Rectal smooth muscle tissue (tissue), 1 donor: ENCODE data around the gene MPDZ.

Experiments
- H3K27ac ChIP-seq: one replicate; pipeline ENCODE4 v1.7.0; 2013; ENCODE audit warnings: low read depth, low read length, inconsistent platforms
- H3K27me3 ChIP-seq: one replicate; pipeline ENCODE4 v1.7.0; 2013; ENCODE audit warnings: low read length; ENCODE audit not compliant: control insufficient read depth, insufficient read depth
- H3K36me3 ChIP-seq: one replicate; pipeline ENCODE4 v1.7.0; 2013; ENCODE audit warnings: low read length; ENCODE audit not compliant: control insufficient read depth, insufficient read depth
- H3K4me1 ChIP-seq: one replicate; pipeline ENCODE4 v1.7.0; 2013; ENCODE audit warnings: low read length; ENCODE audit not compliant: control insufficient read depth, insufficient read depth
- H3K4me3 ChIP-seq: one replicate; pipeline ENCODE4 v1.7.0; 2013; ENCODE audit warnings: low read length
- H3K9ac ChIP-seq: one replicate; pipeline ENCODE4 v1.7.0; 2013; ENCODE audit warnings: low read length

MPDZ gene

GRCh38 chr9:13281356-13282016 is 2.0 kb upstream of the MPDZ start:
- Histone ChIP-seq H3K27me3 (no peaks in the 10 kb centered on the region), H3K27ac (peak overlapping the region; percentile 46), H3K36me3 (no peaks in the 10 kb centered on the region), H3K4me3 (no peak overlapping the region), H3K4me1 (peaks cover 7% of the 10 kb centered on the region), H3K9ac (no peak overlapping the region)

DNA sequence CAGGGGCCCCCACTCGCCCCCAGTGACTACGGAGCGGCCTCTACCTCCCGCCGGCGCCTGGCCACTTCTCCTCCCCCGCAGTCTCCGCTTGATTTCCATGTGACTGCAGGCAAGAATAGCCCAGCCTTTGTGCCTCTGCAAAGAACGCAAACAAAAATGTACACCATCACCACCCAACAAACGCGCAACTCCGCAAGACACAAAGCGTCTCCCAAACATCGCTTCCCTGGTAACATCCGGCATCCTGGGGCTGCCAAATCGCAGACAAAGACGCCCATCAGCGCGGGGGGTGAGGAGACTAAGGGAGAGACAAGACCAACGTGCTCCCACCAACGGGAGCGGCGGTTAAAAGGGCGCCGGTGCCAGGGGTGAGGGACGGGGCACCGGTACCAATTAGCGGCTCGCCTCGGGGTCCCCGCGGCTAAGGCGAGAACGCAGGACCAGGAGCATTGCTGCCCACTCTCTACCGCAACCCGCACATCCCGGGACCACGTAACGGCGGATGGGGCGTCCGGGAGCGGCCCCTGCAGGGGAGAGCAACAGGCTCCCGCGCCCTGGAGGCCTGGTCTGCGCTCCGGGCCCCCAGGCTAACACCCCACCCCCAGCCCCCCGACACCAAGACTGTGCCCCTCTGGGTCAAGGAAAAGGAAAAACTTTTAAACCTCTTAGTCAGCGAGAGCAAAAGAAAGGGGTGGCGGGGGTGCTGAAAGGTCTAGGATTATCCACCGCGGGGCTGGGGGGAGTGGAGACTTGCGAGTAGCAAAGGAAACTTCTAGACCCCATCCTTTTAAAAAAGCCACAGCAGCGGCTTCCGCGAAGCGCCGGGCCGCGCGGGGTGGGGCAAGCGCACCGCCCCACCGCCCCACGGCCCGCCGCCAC is 885 bp downstream of the MPDZ start:
- Histone ChIP-seq H3K27ac (peak overlapping the region; percentile 85), H3K27me3 (no peaks in the 10 kb centered on the region), H3K36me3 (no peaks in the 10 kb centered on the region), H3K4me1 (peaks cover 9% of the 10 kb centered on the region), H3K9ac (peak overlapping the region; percentile 3), H3K4me3 (peak overlapping the region; percentile 60)

- H3K27ac ChIP-seq = peak overlapping the region; percentile 85
- H3K27me3 ChIP-seq = no peaks in the 10 kb centered on the region
- no peaks in the 10 kb centered on the region for H3K36me3 ChIP-seq
- peaks cover 9% of the 10 kb centered on the region for H3K4me1 ChIP-seq
- peak overlapping the region; percentile 60 for H3K4me3 ChIP-seq
- no peak overlapping the region for H3K9ac ChIP-seq
Measured at GRCh38 chr9:13278023-13278367, 1.5 kb downstream of the MPDZ start.

- Histone ChIP-seq H3K27me3 (no peaks in the 10 kb centered on the region), H3K9ac (no peak overlapping the region), H3K27ac (peak overlapping the region; percentile 24), H3K4me3 (no peak overlapping the region), H3K4me1 (peaks cover 7% of the 10 kb centered on the region), H3K36me3 (no peaks in the 10 kb centered on the region)
Measured at GRCh38 chr9:13274886-13275641, 4.4 kb downstream of the MPDZ start.

DNA sequence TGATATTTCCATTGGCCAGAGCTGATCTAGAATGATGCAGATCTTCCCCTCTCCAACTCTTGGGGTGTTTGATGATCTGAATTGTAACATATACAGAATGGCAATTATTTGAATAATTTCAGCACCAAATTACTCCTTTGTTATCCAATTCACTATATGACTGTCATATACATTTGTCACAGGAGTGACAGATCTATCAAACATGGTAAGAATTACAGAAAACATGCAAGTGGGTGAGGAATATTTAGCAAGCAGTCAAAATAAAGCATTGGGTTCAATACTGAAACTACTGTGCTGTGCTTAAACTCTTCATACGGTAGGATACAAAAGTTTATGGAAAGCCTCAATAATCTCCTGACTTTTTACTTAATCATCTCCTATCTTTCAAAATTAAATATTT is 8.8 kb downstream of the MPDZ start:
- Histone ChIP-seq H3K27me3 (no peaks in the 10 kb centered on the region), H3K4me3 (no peak overlapping the region), H3K36me3 (no peaks in the 10 kb centered on the region), H3K4me1 (peaks cover 7% of the 10 kb centered on the region), H3K27ac (no peak overlapping the region), H3K9ac (no peak overlapping the region)

DNA sequence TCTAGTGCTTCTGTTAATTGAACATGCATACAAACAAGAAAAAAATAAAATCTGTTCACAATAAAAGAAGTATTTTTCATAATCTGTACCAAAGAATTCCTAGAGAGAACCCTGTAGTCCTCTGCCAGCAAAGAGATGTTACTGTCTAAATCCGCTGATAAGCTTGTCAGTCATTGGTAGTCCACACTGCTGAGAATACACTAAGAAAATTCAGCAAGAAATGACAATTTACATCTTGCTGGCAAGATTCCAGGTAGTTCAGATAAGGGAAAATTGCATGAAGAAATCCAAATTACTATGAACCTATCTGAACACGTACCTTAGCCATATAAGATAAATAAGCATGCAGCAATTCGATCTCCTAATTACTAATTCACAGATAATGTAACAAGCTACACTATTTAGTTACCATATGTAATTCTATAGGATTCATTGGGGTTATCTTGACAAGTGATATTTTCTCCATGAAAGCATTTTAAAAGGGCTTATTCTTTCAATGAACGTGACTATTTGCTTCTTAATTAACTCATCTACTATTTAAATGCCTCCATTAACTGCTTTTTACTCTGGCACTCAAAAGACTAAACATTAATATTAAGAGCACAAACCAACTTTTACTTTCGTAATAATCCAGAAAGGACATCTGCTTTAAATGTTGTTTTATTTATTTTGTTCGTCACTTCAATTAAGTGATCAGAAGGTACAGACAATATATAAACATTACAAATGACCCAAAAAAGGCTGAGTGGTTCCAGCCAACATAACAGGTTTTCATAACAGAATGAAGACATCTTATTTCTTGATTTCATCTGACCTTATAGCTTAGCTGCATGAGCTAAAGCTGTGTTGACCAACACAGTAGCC is 9.7 kb downstream of the MPDZ start:
- no peaks in the 10 kb centered on the region for H3K27me3 ChIP-seq
- no peak overlapping the region for H3K27ac ChIP-seq
- H3K4me3 ChIP-seq = no peak overlapping the region
- H3K4me1 ChIP-seq = peaks cover 7% of the 10 kb centered on the region
- H3K36me3 ChIP-seq = no peaks in the 10 kb centered on the region
- H3K9ac ChIP-seq = no peak overlapping the region

DNA sequence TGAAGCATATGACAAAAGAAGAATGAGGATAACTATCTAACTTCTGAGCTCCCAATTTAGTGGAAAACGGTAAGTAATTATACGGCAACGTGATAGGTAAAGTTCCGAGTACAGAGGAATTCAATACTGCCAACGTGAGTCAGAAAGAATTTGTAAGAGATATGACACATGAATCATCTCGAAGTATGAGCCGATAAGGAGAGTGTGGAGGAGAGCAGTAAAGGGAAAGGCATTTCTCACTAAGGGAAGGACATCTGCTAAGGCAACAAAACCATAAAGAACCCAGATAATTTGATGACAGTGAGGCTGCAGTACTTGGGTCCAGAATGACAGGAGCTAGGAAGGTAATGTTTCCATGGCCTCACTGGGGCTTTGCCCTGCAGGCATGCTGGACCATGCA is 11.0 kb downstream of the MPDZ start:
- no peak overlapping the region for H3K9ac ChIP-seq
- H3K4me1 ChIP-seq = peaks cover 7% of the 10 kb centered on the region
- H3K4me3 ChIP-seq = no peak overlapping the region
- no peak overlapping the region for H3K27ac ChIP-seq
- H3K27me3 ChIP-seq = no peaks in the 10 kb centered on the region
- H3K36me3 ChIP-seq = no peaks in the 10 kb centered on the region

- no peak overlapping the region for H3K9ac ChIP-seq
- no peaks in the 10 kb centered on the region for H3K27me3 ChIP-seq
- H3K4me1 ChIP-seq = peaks cover 7% of the 10 kb centered on the region
- H3K27ac ChIP-seq = peak overlapping the region; percentile 6
- H3K4me3 ChIP-seq = no peak overlapping the region
- H3K36me3 ChIP-seq = no peaks in the 10 kb centered on the region
Measured at GRCh38 chr9:13267743-13268142, 11.7 kb downstream of the MPDZ start.

DNA sequence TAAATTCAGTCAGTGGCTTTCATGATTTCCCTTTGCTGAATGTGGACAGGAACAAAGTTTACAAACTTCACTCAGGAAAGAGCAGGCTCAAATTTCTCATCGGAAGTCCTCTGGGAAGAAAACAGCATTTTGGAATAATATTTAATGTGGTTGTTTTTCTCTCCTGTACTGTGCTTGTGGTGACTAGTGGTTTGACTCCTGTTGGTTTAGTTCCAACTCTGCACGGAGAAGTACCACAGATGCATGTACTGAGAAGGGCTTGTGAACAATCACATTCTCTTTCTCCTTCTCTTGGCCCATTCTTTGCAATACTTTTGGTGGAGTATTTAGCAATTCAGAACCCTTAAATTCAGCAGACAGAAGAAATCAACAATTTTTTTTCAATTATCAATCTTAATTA is 13.3 kb downstream of the MPDZ start:
- Histone ChIP-seq H3K27me3 (no peaks in the 10 kb centered on the region), H3K4me3 (no peak overlapping the region), H3K36me3 (no peaks in the 10 kb centered on the region), H3K9ac (no peak overlapping the region), H3K4me1 (peaks cover 7% of the 10 kb centered on the region), H3K27ac (no peak overlapping the region)

GRCh38 chr9:13264788-13265187 is 14.7 kb downstream of the MPDZ start:
- no peaks in the 10 kb centered on the region for H3K36me3 ChIP-seq
- H3K27ac ChIP-seq = no peak overlapping the region
- H3K4me1 ChIP-seq = peaks cover 7% of the 10 kb centered on the region
- no peak overlapping the region for H3K9ac ChIP-seq
- no peak overlapping the region for H3K4me3 ChIP-seq
- H3K27me3 ChIP-seq = no peaks in the 10 kb centered on the region

- Histone ChIP-seq H3K36me3 (no peaks in the 10 kb centered on the region), H3K4me1 (peaks cover 7% of the 10 kb centered on the region), H3K27ac (no peak overlapping the region), H3K4me3 (no peak overlapping the region), H3K27me3 (no peaks in the 10 kb centered on the region), H3K9ac (no peak overlapping the region)
Measured at GRCh38 chr9:13263511-13263910, 16.0 kb downstream of the MPDZ start.

DNA sequence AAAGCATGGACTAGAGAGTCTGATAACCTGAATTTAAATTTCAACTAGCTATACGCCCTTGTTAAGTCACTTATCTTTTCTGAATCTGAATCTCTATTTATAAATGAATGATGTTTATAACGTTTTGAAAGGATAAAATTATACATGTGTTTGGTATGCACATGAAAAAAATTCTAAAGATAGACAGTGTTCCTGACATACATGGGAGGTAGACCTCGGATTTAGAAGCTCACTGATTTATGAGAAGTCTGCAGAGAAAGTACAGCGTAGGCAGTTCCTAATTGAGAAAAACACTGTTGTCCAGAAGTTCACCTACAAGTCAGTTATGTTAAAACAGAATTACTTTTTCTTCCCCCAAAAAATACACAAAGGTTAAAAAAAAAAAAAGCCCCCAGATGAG is 26.6 kb downstream of the MPDZ start:
- no peak overlapping the region for H3K27ac ChIP-seq
- H3K27me3 ChIP-seq = no peaks in the 10 kb centered on the region
- peaks cover 2% of the 10 kb centered on the region for H3K4me1 ChIP-seq

More for the DNA sequence above, 26.6 kb downstream of the MPDZ start:
- H3K9ac ChIP-seq = no peak overlapping the region
- H3K4me3 ChIP-seq = no peak overlapping the region
- H3K36me3 ChIP-seq = no peaks in the 10 kb centered on the region
